ENCODE measurements around the gene PKDCC. TPM values are rescaled to one million over a fixed set of nuclear protein-coding genes. Genes with fewer than 3 reads are reported as not detected.

The PKDCC gene
- total RNA-seq, 1 donor from 2014 or later, result 89.2 TPM

- Histone ChIP-seq H3K36me3 (ENCODE audit: control insufficient read depth in 3 of 3, insufficient read depth in 3 of 3, low read length in 3 of 3) (no peaks in the 10 kb centered on the region), H3K9ac (ENCODE audit: low read depth in 1 of 3, low read length in 3 of 3) (no peak overlapping the region), H3K4me3 (ENCODE audit: low read length in 3 of 3) (no peak overlapping the region), H3K27me3 (ENCODE audit: control insufficient read depth in 3 of 3, insufficient read depth in 3 of 3, low read length in 3 of 3) (no peaks in the 10 kb centered on the region), H3K27ac (ENCODE audit: low read depth, low read length) (no peak overlapping the region), H3K4me1 (ENCODE audit: control insufficient read depth in 3 of 3, insufficient read depth in 3 of 3, low read length in 3 of 3) (no peaks in the 10 kb centered on the region), H3K9me3 (ENCODE audit: control insufficient read depth in 3 of 3, low read length in 3 of 3) (no peaks in the 10 kb centered on the region)
These were observed 37.0 kb upstream of the PKDCC start for GRCh38 chr2:42010743-42011298.

- H3K9me3 ChIP-seq (ENCODE audit: control insufficient read depth in 3 of 3, low read length in 3 of 3), result no peaks in the 10 kb centered on the region
- H3K27ac ChIP-seq (ENCODE audit: low read depth, low read length), result no peak overlapping the region
- H3K9ac ChIP-seq (ENCODE audit: low read depth in 1 of 3, low read length in 3 of 3), result no peak overlapping the region
- H3K27me3 ChIP-seq (ENCODE audit: control insufficient read depth in 3 of 3, insufficient read depth in 3 of 3, low read length in 3 of 3), result no peaks in the 10 kb centered on the region
- H3K4me1 ChIP-seq (ENCODE audit: control insufficient read depth in 3 of 3, insufficient read depth in 3 of 3, low read length in 3 of 3), result no peaks in the 10 kb centered on the region
- no peak overlapping the region for H3K4me3 ChIP-seq (ENCODE audit: low read length in 3 of 3)
- H3K36me3 ChIP-seq (ENCODE audit: control insufficient read depth in 3 of 3, insufficient read depth in 3 of 3, low read length in 3 of 3), result no peaks in the 10 kb centered on the region
These were observed 35.7 kb upstream of the PKDCC start for GRCh38 chr2:42012137-42012536.

GRCh38 chr2:42012651-42013050, 35.2 kb upstream of the PKDCC start:
- H3K4me3 ChIP-seq (ENCODE audit: low read length in 3 of 3), result no peak overlapping the region
- H3K27me3 ChIP-seq (ENCODE audit: control insufficient read depth in 3 of 3, insufficient read depth in 3 of 3, low read length in 3 of 3), result no peaks in the 10 kb centered on the region
- H3K4me1 ChIP-seq (ENCODE audit: control insufficient read depth in 3 of 3, insufficient read depth in 3 of 3, low read length in 3 of 3), result no peaks in the 10 kb centered on the region
- no peaks in the 10 kb centered on the region for H3K36me3 ChIP-seq (ENCODE audit: control insufficient read depth in 3 of 3, insufficient read depth in 3 of 3, low read length in 3 of 3)
- no peaks in the 10 kb centered on the region for H3K9me3 ChIP-seq (ENCODE audit: control insufficient read depth in 3 of 3, low read length in 3 of 3)
- H3K27ac ChIP-seq (ENCODE audit: low read depth, low read length), result no peak overlapping the region
- H3K9ac ChIP-seq (ENCODE audit: low read depth in 1 of 3, low read length in 3 of 3), result no peak overlapping the region

GRCh38 chr2:42013409-42013808, 34.4 kb upstream of the PKDCC start:
- no peaks in the 10 kb centered on the region for H3K4me1 ChIP-seq (ENCODE audit: control insufficient read depth in 3 of 3, insufficient read depth in 3 of 3, low read length in 3 of 3)
- H3K27ac ChIP-seq (ENCODE audit: low read depth, low read length), result no peak overlapping the region
- no peaks in the 10 kb centered on the region for H3K36me3 ChIP-seq (ENCODE audit: control insufficient read depth in 3 of 3, insufficient read depth in 3 of 3, low read length in 3 of 3)
- H3K27me3 ChIP-seq (ENCODE audit: control insufficient read depth in 3 of 3, insufficient read depth in 3 of 3, low read length in 3 of 3), result no peaks in the 10 kb centered on the region
- H3K9me3 ChIP-seq (ENCODE audit: control insufficient read depth in 3 of 3, low read length in 3 of 3), result no peaks in the 10 kb centered on the region
- H3K4me3 ChIP-seq (ENCODE audit: low read length in 3 of 3), result no peak overlapping the region
- H3K9ac ChIP-seq (ENCODE audit: low read depth in 1 of 3, low read length in 3 of 3), result no peak overlapping the region

GRCh38 chr2:42021464-42021863, 26.4 kb upstream of the PKDCC start:
- Histone ChIP-seq H3K27me3 (ENCODE audit: control insufficient read depth in 3 of 3, insufficient read depth in 3 of 3, low read length in 3 of 3) (no peaks in the 10 kb centered on the region), H3K36me3 (ENCODE audit: control insufficient read depth in 3 of 3, insufficient read depth in 3 of 3, low read length in 3 of 3) (no peaks in the 10 kb centered on the region), H3K4me3 (ENCODE audit: low read length in 3 of 3) (peak overlapping the region in 1 of 3 donors; percentile 23), H3K9me3 (ENCODE audit: control insufficient read depth in 3 of 3, low read length in 3 of 3) (no peaks in the 10 kb centered on the region), H3K27ac (ENCODE audit: low read depth, low read length) (peak overlapping the region; percentile 22), H3K9ac (ENCODE audit: low read depth in 1 of 3, low read length in 3 of 3) (peak overlapping the region in 1 of 3 donors; percentile 66), H3K4me1 (ENCODE audit: control insufficient read depth in 3 of 3, insufficient read depth in 3 of 3, low read length in 3 of 3) (peaks cover 18 to 21% (median 20%) of the 10 kb centered on the region in 3 donors)

GRCh38 chr2:42025151-42025582, 22.7 kb upstream of the PKDCC start:
- Histone ChIP-seq H3K27me3 (ENCODE audit: control insufficient read depth in 3 of 3, insufficient read depth in 3 of 3, low read length in 3 of 3) (no peaks in the 10 kb centered on the region), H3K9me3 (ENCODE audit: control insufficient read depth in 3 of 3, low read length in 3 of 3) (no peaks in the 10 kb centered on the region), H3K36me3 (ENCODE audit: control insufficient read depth in 3 of 3, insufficient read depth in 3 of 3, low read length in 3 of 3) (no peaks in the 10 kb centered on the region), H3K9ac (ENCODE audit: low read depth in 1 of 3, low read length in 3 of 3) (peak overlapping the region; percentile 34 to 63 (median 46)), H3K27ac (ENCODE audit: low read depth, low read length) (peak overlapping the region; percentile 49), H3K4me3 (ENCODE audit: low read length in 3 of 3) (peak overlapping the region in 2 of 3 donors; percentile 10 to 42), H3K4me1 (ENCODE audit: control insufficient read depth in 3 of 3, insufficient read depth in 3 of 3, low read length in 3 of 3) (peaks cover 31 to 37% (median 32%) of the 10 kb centered on the region in 3 donors)

- Histone ChIP-seq H3K27ac (ENCODE audit: low read depth, low read length) (no peak overlapping the region), H3K36me3 (ENCODE audit: control insufficient read depth in 3 of 3, insufficient read depth in 3 of 3, low read length in 3 of 3) (no peaks in the 10 kb centered on the region), H3K4me1 (ENCODE audit: control insufficient read depth in 3 of 3, insufficient read depth in 3 of 3, low read length in 3 of 3) (peaks cover 30 to 33% (median 30%) of the 10 kb centered on the region in 3 donors), H3K9me3 (ENCODE audit: control insufficient read depth in 3 of 3, low read length in 3 of 3) (no peaks in the 10 kb centered on the region), H3K4me3 (ENCODE audit: low read length in 3 of 3) (no peak overlapping the region), H3K9ac (ENCODE audit: low read depth in 1 of 3, low read length in 3 of 3) (no peak overlapping the region), H3K27me3 (ENCODE audit: control insufficient read depth in 3 of 3, insufficient read depth in 3 of 3, low read length in 3 of 3) (no peaks in the 10 kb centered on the region)
These were observed 21.5 kb upstream of the PKDCC start for GRCh38 chr2:42026272-42026671.

GRCh38 chr2:42028571-42029148, 19.2 kb upstream of the PKDCC start:
- no peaks in the 10 kb centered on the region for H3K9me3 ChIP-seq (ENCODE audit: control insufficient read depth in 3 of 3, low read length in 3 of 3)
- no peak overlapping the region for H3K27ac ChIP-seq (ENCODE audit: low read depth, low read length)
- H3K4me1 ChIP-seq (ENCODE audit: control insufficient read depth in 3 of 3, insufficient read depth in 3 of 3, low read length in 3 of 3), result peaks cover 25 to 40% (median 33%) of the 10 kb centered on the region in 3 donors
- no peaks in the 10 kb centered on the region for H3K36me3 ChIP-seq (ENCODE audit: control insufficient read depth in 3 of 3, insufficient read depth in 3 of 3, low read length in 3 of 3)
- H3K9ac ChIP-seq (ENCODE audit: low read depth in 1 of 3, low read length in 3 of 3), result peak overlapping the region in 1 of 3 donors; percentile 1
- no peaks in the 10 kb centered on the region for H3K27me3 ChIP-seq (ENCODE audit: control insufficient read depth in 3 of 3, insufficient read depth in 3 of 3, low read length in 3 of 3)
- H3K4me3 ChIP-seq (ENCODE audit: low read length in 3 of 3), result no peak overlapping the region

GRCh38 chr2:42029171-42029570, 18.6 kb upstream of the PKDCC start:
- Histone ChIP-seq H3K27me3 (ENCODE audit: control insufficient read depth in 3 of 3, insufficient read depth in 3 of 3, low read length in 3 of 3) (no peaks in the 10 kb centered on the region), H3K4me3 (ENCODE audit: low read length in 3 of 3) (no peak overlapping the region), H3K36me3 (ENCODE audit: control insufficient read depth in 3 of 3, insufficient read depth in 3 of 3, low read length in 3 of 3) (no peaks in the 10 kb centered on the region), H3K27ac (ENCODE audit: low read depth, low read length) (no peak overlapping the region), H3K4me1 (ENCODE audit: control insufficient read depth in 3 of 3, insufficient read depth in 3 of 3, low read length in 3 of 3) (peaks cover 25 to 40% (median 33%) of the 10 kb centered on the region in 3 donors), H3K9me3 (ENCODE audit: control insufficient read depth in 3 of 3, low read length in 3 of 3) (no peaks in the 10 kb centered on the region), H3K9ac (ENCODE audit: low read depth in 1 of 3, low read length in 3 of 3) (no peak overlapping the region)

- no peak overlapping the region for H3K9ac ChIP-seq (ENCODE audit: low read depth in 1 of 3, low read length in 3 of 3)
- no peaks in the 10 kb centered on the region for H3K36me3 ChIP-seq (ENCODE audit: control insufficient read depth in 3 of 3, insufficient read depth in 3 of 3, low read length in 3 of 3)
- H3K4me3 ChIP-seq (ENCODE audit: low read length in 3 of 3), result no peak overlapping the region
- H3K9me3 ChIP-seq (ENCODE audit: control insufficient read depth in 3 of 3, low read length in 3 of 3), result no peaks in the 10 kb centered on the region
- H3K27me3 ChIP-seq (ENCODE audit: control insufficient read depth in 3 of 3, insufficient read depth in 3 of 3, low read length in 3 of 3), result no peaks in the 10 kb centered on the region
- no peak overlapping the region for H3K27ac ChIP-seq (ENCODE audit: low read depth, low read length)
- H3K4me1 ChIP-seq (ENCODE audit: control insufficient read depth in 3 of 3, insufficient read depth in 3 of 3, low read length in 3 of 3), result peaks cover 20 to 36% (median 30%) of the 10 kb centered on the region in 3 donors
These were observed 18.1 kb upstream of the PKDCC start for GRCh38 chr2:42029639-42030199.
